GM10248 (cell line): Measurements from ENCODE around the gene RUNX1.

Experiments
- CTCF ChIA-PET: fragments of 300-600 bp; sonication (Branson Sonifier 250); formaldehyde crosslinking; extraction: SDS; loops from one replicate; lab custom pipeline; 2021; ENCODE audit warnings: antibody characterized with exemption; lab: Yijun Ruan, JAX
- POLR2A ChIA-PET: fragments of 350-650 bp; sonication (Branson Sonifier 250); formaldehyde crosslinking; extraction: SDS; loops from one replicate; lab custom pipeline; 2020; ENCODE audit warnings: antibody characterized with exemption; lab: Yijun Ruan, JAX
- DNase-seq: peaks from one replicate; pipeline ENCODE4 v3.0.0; 2012; ENCODE audit errors: extremely low spot score
- CTCF ChIP-seq: IDR thresholded peaks from 2 replicates; pipeline ENCODE4 v1.5.1; 2012; ENCODE audit warnings: mild to moderate bottlenecking, low read depth; ENCODE audit errors: extremely low read depth, missing control alignments, control extremely low read depth

RUNX1 gene

GRCh38 chr21:34761758-34762330, 287.3 kb downstream of the RUNX1 start:
- TF ChIP-seq CTCF, result no peak
- CTCF ChIA-PET, result interaction anchor here (0.8 to 5.0 kb wide), 6 partner anchors 16 to 73 kb away, joined by 3 to 35 read pairs (median 4); no protein-coding TSS in a partner anchor
- DNase-seq, result no peak
- POLR2A ChIA-PET, result no interaction called here

GRCh38 chr21:34754690-34755647, 294.1 kb downstream of the RUNX1 start:
- no peak for TF ChIP-seq CTCF
- ChIA-PET CTCF (interaction anchor here (1.4 kb wide), 2 partner anchors 9 to 135 kb away, joined by 3 to 6 read pairs; no protein-coding TSS in a partner anchor), POLR2A (no interaction called here)
- no peak for DNase-seq

GRCh38 chr21:34748862-34749261, 300.2 kb downstream of the RUNX1 start:
- TF ChIP-seq CTCF, result no peak
- POLR2A ChIA-PET, result no interaction called here
- CTCF ChIA-PET, result interaction anchor here (1.3 kb wide), 1 partner anchor 25 kb away, joined by 3 read pairs; no protein-coding TSS in a partner anchor
- DNase-seq, result no peak

- CTCF ChIA-PET, result interaction anchor here (0.6 to 3.2 kb wide), 65 partner anchors 9 to 1314 kb away, joined by 3 to 35 read pairs (median 4); partner anchors contain the start of genes CLIC6 and SETD4
- POLR2A ChIA-PET, result no interaction called here
- peak; percentile 79 for DNase-seq
Measured at GRCh38 chr21:34745557-34746255, 303.4 kb downstream of the RUNX1 start.

GRCh38 chr21:34744801-34745200, 304.3 kb downstream of the RUNX1 start:
- CTCF ChIA-PET, result interaction anchor here (0.9 to 3.2 kb wide), 36 partner anchors 8 to 1286 kb away, joined by 3 to 35 read pairs (median 5); partner anchors contain the start of gene CLIC6
- TF ChIP-seq CTCF, result no peak
- POLR2A ChIA-PET, result no interaction called here
- DNase-seq, result no peak

More at GRCh38 chr21:34745557-34746255, 303.4 kb downstream of the RUNX1 start:
- TF ChIP-seq CTCF, result peak; percentile 82

- ChIA-PET POLR2A (no interaction called here), CTCF (interaction anchor here (0.9 to 3.2 kb wide), 5 partner anchors 9 to 1096 kb away, joined by 3 to 26 read pairs (median 4); no protein-coding TSS in a partner anchor)
- TF ChIP-seq CTCF, result no peak
- DNase-seq, result no peak
Measured at GRCh38 chr21:34743831-34744230, 305.3 kb downstream of the RUNX1 start.
